HG03575 (cell line): ENCODE measurements around the gene GP5.

Experiments used
- ATAC-seq: cut with Tn5 transposase; IDR thresholded peaks from one replicate; pipeline ENCODE4 v1.9.1; 2021; ENCODE audit not compliant: unreplicated experiment, insufficient number of reproducible peaks, low FRiP score; ENCODE audit errors: extremely low read depth

The GP5 gene

DNA sequence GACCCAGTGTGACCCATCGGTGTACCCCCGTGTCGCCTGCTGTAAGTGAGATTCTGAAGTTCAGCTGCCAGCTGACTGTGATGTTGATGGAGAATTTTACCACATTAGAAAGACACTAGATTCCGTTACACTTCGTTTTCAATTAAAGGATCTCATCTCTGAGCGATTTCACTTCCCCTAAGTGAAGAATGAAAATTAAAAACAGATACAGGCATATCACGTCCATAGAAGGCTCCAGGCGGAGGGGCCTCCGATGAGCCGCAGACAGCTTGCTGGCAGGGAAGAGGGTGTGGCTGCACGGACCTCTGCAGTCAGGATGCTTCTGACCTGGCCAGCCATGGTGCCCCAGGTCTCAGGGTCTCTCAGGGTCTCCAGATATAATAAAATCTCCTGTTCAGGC, 41.4 kb downstream of the GP5 start:
- no peak for ATAC-seq

DNA sequence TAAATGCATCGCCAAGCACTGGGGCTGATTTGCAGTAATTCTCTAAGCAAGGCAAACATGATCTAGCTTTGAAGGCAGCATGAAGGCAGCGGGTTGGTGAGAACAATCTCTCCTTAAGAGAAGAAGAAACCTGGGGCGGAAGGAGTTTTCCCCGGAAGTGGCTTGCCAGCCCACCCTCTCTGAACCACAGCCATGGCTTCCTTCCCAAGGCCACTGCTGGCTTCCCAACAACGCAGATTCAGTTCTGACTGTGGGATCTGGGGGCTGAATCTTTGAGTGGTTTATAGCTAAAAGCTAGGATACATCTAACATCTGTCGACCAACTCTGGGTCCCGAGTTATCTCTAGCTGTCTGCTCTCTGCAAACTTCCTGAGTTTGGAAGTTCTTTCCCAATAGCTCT, 43.7 kb downstream of the GP5 start:
- no peak for ATAC-seq

DNA sequence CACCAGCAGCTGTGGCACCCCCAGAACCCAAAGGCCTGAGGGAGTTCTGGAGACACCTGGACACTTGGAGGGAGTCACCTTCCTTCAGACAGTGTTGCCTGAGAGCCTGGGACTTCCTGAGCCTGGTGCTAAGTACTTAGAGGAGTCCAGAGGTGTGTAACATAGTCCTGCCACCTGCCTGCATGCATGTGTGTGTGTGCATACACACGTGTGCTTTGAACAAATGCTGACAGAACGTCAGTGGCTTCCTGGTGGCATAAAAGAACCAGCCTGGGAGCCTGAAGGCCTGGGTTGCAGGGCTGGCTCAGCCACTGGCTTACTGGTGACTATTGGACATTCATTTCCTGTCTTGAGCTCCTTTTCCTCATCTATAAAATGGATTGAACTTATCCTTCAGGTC, 44.8 kb downstream of the GP5 start:
- no peak for ATAC-seq

DNA sequence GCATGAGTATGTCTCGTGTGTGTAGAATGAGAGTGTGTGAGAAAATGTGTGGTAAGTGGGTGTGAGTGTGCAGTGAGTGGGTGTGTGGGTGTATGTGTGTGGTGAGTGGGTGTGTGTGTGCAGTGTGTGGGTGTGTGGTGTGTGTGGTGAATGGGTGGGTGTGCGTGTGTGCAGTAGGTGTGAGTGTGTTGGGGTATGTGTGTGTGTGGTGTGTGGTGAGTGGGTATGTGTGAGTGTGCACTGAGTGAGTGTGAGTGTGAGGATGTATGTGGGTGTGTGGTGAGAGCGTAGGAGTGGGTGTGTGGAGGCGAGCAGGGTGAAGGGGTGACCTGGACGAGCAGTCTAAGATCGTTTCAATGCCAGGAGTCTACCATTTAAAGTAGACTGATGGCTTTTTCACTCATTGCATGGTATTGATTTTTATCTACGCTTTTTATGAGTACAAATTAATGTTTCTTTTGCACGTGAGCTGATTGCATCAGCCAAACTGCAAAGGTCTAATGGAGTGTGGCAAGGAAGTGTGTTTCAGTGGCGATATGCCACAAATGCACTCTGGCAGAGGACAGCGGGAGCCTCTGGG, 46.3 kb downstream of the GP5 start:
- ATAC-seq = no peak

DNA sequence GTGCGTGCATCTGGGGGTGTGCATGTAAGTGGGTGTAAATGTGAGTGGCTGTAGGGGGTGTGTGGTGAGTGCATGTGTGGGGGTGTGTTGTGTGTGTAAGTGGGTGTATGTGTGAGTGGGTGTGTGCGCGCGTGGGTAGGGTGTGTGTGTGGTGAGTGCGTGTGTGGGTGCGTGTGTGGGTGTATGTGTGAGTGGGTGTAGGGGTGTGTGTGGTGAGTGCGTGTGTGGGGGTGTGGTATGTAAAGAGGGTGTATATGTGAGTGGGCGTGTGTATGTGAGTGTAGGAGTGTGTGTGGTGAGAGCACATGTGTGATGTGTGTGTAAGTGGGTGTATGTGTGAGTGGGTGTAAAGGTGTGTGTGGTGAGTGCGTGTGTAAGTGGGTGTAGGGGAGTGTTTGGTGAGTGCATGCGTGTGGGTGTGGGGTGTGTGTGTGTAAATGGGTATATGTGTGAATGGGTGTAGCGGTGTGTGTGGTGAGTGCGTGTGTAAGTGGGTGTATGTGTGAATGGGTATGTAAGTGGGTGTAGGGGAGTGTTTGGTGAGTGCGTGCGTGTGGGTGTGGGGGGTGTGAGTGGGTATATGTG, 47.0 kb downstream of the GP5 start:
- no peak for ATAC-seq

DNA sequence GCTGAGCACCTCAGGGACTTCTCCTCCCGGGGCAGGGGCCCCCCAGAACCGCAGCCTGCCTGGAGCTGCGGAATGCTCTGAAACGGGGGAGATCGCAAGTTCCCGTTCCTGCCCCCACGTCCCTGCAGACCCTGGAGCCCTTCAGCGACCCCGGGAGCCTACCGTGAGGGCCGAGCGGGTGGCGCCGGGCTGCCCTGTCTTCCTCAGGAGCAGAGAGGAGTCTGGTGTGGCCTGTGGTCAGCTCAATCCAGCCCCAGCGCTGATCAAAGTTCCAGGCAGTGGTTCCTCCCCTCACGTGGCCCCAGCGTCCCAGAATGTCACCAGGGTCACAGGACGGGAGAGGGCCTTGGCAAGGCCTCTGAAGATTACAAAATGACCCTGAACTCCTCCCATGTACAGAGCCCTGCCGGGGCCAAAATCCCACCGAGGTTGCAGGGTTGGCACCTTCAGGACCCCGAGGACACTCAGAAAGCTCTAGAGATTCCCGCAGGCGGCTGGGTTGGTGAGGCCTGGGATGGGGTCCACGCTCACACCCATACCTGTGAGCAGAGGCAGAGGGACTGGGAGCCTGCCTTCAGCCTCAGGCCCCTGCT, 47.9 kb downstream of the GP5 start, which contains the start of gene CPN2:
TSS of gene CPN2 (minus strand) at position 249 of the 593 bp plus-strand sequence. CDS start 8,626 bp downstream, outside the sequence.
- ATAC-seq = no peak

DNA sequence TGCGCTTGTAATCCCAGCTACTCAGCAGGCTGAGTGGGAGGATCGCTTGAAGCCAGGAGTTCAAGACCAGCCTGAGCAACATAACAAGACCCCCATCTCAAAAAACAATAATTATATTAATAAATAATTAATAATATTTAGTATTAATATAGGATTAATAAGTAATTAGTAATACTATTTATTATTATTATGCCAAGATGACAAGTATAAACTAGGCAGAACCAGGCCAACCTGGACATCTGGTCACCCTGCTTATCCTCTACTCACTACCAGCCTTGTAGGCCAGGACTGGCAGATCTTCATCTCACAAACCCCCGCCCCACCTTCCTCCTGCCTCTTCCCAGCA, 48.4 kb downstream of the GP5 start:
- no peak for ATAC-seq

DNA sequence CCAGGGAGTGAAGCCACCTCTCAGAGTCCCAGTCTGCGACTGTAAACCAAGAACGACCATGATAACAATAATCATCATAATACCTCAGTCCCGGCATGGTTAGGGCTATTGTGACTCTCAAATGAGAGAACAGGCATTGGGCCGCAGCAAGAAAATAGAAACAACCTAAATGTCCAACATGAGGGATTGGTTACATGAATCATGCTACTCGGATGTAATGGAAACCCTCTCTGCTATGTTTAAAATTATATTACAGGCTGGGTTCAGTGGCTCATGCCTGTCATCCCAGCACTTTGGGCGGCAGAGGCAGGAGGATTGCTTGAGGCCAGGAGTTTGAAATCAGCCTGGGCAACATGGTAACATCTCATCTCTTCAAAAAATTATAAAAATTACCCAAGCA, 50.7 kb downstream of the GP5 start:
- no peak for ATAC-seq

DNA sequence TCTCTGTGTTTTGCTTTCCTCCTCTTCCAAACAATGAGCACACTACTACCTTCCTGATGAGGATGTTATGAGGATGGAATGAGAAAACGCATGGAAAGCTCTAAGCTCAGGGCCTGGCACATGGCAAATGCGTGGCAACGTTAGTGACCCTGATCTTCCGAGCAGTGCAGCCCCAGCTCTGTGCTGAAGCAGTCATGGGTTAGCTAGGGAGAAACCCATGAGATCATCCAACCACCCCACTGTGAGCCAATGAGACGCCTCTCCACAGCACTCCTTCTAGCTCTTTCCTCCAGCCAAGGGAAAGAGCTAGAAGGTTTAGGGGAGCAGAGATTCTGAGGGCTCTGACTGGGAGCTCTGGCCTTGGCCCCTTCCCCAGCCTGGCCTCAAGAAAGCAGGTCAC, 52.4 kb downstream of the GP5 start:
- ATAC-seq = no peak

DNA sequence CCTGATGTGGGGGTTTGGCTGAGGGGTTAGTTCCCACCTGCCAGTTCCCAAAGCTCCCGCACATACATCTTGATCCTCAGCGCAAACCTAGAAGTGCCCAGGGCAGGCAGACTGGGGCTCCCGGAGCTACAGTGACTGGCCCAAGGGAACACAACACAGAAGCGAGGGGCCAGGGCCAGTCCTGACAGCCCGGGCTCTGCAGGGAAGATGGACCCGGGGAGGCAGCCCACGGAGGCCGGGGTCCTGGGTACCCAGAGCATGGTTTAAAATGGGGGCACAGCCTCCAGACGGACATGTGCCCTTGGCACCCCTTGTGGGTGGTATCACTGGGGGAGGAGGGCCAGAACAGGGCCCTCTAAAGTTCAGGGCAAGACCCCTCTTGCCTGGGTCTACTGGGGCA, 53.0 kb downstream of the GP5 start:
- no peak for ATAC-seq
